Measurements from ENCODE around the gene ZSCAN23.
A peak's percentile ranks its signal among the peaks of the same experiment; 100 is the strongest.

ZSCAN23 gene

DNA sequence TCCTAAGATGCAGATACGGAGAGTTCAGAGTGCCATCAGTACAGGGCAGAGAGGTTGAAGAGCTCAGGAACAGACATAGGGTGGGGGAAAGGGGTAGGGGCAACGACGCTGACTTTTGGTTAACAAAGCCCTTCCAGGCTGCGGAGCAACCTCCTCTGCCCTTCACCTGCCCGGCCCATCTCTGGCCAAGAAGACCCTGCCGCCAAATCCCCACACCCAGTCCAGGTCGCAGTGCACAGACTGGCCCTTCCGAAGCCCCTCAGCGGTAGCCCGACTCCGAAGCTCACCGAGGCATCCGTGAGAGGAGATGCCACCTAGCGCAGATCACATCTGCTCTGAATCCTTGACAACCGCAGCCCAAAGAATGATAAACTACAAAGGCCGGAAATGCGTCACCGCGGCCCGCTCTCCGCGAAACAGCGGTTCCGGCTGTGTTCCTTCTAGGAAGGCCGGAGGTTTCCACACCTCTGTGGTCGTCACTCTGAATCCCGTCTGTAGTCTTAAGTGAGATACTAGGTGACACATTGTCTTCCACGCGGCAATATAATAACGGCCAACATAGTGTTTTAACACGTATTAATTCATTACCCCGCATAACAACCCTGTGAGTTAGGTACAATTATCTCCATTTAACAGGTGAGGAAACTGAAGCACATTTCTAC, at the start of gene ZSCAN23:
ZSCAN23 (minus strand) TSS at position 380 of the 662 bp plus-strand sequence. CDS start 7,225 bp downstream, outside the sequence.
- in situ Hi-C loops (cut with MboI; ENCODE audit: low pct_unique_long_range_greater_than_20kb, low sequenced_read_pairs, unreplicated experiment): no loop called here
- peak; percentile 74 for DNase-seq (ENCODE audit: low spot score)
- TF ChIP-seq, protein P1, sequence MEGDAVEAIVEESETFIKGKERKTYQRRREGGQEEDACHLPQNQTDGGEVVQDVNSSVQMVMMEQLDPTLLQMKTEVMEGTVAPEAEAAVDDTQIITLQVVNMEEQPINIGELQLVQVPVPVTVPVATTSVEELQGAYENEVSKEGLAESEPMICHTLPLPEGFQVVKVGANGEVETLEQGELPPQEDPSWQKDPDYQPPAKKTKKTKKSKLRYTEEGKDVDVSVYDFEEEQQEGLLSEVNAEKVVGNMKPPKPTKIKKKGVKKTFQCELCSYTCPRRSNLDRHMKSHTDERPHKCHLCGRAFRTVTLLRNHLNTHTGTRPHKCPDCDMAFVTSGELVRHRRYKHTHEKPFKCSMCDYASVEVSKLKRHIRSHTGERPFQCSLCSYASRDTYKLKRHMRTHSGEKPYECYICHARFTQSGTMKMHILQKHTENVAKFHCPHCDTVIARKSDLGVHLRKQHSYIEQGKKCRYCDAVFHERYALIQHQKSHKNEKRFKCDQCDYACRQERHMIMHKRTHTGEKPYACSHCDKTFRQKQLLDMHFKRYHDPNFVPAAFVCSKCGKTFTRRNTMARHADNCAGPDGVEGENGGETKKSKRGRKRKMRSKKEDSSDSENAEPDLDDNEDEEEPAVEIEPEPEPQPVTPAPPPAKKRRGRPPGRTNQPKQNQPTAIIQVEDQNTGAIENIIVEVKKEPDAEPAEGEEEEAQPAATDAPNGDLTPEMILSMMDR (IDR thresholded peaks at IDR 0.05; ENCODE audit: extremely low read depth, insufficient read depth, missing control alignments): no peak

DNA sequence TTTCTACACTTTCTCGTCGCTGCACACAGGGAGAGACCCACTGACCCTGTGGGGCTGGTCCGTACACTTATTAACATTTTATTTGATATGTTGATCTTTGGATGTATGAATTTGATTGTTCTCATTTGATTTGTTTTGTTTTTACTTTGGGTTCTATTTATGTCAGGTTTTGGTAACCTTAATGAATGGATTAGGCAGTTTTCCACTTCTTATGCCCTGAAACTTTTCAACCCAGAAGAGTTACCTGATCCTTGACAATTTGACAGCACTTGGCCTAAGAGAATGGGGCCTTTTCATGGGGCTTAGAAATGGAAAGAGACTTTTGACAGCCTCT, 48.7 kb upstream of the ZSCAN23 start:
- in situ Hi-C loops (cut with MboI; ENCODE audit: low pct_unique_long_range_greater_than_20kb, low sequenced_read_pairs, unreplicated experiment): no loop called here
- TF ChIP-seq, protein P1 (IDR thresholded peaks at IDR 0.05; ENCODE audit: extremely low read depth, insufficient read depth, missing control alignments): no peak
- DNase-seq (ENCODE audit: low spot score): no peak

DNA sequence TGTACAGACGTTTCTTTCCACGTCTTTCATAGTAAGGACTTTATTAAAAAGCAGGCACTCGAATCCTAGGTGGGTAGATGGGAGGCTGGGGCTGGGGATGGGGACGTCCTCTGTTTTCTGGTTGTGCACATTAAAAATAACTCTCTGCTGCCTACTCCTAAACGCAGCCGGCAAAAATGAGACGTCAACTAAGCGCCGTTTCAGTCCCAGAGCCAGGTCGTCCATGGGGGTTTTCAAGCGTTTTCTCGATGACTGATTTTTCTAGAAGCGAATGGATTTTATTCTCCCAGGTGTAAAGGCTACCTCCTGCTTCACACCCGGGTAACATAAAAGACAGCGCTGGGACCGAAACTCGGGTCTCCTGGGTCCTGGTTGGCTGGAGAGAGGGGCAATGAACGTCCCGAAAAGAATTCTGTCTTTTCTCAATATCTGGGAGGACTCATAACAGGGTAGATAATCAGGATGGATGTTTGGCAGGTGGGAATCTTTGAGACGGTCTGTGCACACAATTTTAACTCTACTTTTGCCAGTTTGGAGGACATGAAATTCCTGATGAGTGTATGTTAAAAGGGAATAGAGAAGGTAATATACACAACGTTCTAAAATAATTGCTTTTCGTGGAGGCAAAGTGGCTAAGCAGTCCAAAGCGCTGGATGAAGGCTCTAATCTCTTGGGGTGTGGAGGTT, 47.1 kb upstream of the ZSCAN23 start:
- DNase-seq (ENCODE audit: low spot score): no peak
- TF ChIP-seq, protein P1 (IDR thresholded peaks at IDR 0.05; ENCODE audit: extremely low read depth, insufficient read depth, missing control alignments): no peak
- in situ Hi-C loops (cut with MboI; ENCODE audit: low pct_unique_long_range_greater_than_20kb, low sequenced_read_pairs, unreplicated experiment): no loop called here

DNA sequence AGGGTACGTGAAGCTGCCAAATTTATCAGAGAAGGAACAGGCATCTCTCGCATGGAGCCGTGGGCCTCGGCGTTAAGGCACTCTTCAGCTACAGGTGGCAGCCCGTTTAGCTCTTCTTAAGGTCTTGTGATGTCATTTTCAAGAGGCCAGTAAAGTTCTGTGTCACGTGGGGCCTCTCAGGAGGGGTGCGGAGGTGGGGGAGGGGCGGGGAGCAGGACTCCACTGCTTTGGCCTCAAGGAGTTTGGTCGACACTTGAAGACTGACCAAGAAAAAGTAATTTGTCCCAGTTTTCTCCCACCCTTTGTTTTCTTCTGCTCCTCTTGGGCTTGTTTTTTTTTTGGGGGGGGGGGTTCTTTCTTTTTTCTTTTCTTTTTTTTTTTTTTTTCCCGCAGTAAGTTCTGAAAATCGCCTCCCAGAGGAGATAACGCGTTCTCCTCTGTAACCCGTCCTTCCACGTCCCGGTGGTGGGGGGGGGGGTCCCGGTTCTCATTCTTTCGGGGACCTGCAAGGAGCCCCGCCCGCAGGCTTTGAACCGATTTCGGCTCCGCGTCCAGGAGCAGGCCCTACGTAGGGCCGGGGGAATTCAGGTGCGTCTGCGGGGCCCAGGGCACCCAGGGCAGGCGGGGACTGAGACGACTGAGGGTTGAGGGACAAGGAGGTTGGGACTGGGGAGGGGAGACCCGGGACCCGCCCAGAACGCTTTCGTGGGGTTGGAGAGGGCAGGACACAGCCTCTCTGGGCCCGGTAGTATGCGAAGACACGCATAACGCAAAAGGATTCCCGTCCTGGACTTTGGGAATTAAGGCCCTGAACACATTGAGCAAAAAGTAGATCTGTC, 46.3 kb upstream of the ZSCAN23 start:
- TF ChIP-seq, protein P1 (IDR thresholded peaks at IDR 0.05; ENCODE audit: extremely low read depth, insufficient read depth, missing control alignments): no peak
- in situ Hi-C loops (cut with MboI; ENCODE audit: low pct_unique_long_range_greater_than_20kb, low sequenced_read_pairs, unreplicated experiment): no loop called here
- peak; percentile 79 for DNase-seq (ENCODE audit: low spot score)

DNA sequence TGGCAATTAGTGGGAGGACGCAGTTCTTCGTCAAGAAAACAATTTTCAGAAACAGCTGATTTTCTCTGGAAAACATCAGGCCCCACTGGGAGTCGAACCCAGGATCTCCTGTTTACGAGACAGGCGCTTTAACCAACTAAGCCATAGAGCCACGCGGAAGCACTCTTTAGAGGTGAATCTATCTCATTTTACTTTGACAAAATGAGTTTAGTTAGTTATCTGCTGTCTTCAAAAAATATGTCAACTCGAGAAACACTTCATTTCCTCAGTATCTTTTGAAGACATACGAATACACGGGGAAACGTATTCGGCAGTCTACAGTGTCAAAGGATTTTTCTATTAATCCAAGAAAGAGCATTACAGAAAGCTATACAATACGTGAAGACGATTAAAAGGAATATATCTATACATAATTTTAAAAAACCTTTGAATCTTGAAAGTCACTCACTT, 45.6 kb upstream of the ZSCAN23 start:
- TF ChIP-seq, protein P1 (IDR thresholded peaks at IDR 0.05; ENCODE audit: extremely low read depth, insufficient read depth, missing control alignments): no peak
- in situ Hi-C loops (cut with MboI; ENCODE audit: low pct_unique_long_range_greater_than_20kb, low sequenced_read_pairs, unreplicated experiment): no loop called here
- DNase-seq (ENCODE audit: low spot score): no peak

DNA sequence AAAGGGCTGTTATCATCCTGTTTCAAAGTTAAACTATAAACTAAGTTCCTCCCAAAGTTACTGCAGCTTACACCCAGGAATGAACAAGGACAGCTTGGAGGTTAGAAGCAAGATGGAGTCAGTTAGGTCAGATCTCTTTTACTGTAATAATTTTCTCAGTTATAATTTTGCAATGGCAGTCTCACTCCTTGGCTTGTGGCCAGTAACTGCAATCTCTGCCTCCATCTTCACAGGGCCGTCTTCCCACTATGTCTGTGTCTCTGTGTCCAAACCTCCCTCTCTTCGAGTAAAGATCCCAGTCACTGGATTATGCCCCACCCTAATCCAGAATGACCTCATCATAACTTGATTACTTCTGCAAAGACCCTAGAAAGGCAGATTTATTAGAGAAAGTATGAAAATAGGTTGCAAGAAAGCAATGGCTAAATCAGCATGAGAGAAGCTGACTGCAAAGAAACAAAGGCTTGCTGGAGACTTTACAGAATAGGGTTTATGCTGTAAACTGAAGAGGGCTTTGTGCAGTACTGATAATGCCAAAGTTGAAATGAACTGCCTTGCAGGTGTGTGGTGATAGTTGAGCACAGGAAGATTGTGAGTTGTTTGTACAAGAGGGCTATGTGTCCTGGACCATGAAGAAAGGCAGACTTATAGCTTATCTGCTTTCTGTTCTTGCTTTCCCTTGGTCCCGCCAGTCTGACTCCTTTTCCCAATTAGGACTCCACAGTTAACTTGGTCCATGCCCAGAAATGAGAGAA, 43.9 kb upstream of the ZSCAN23 start:
- DNase-seq (ENCODE audit: low spot score): no peak
- TF ChIP-seq, protein P1 (IDR thresholded peaks at IDR 0.05; ENCODE audit: extremely low read depth, insufficient read depth, missing control alignments): no peak
- in situ Hi-C loops (cut with MboI; ENCODE audit: low pct_unique_long_range_greater_than_20kb, low sequenced_read_pairs, unreplicated experiment): no loop called here
